SKM-1 treated with dmso at 0.1 percent for 144 hours (cell line): ENCODE data around the gene ZC3H10.
"Not testable (repeated sequence)": the region's sequence is repeated elsewhere in the genome, so short reads cannot be mapped to it uniquely, and the experiment has no call there.

Experiments used
- DNase-seq: peaks from one replicate; lab custom pipeline; 2025; ENCODE audit not compliant: unreplicated experiment; lab: John Stamatoyannopoulos, UW

The ZC3H10 gene

DNA sequence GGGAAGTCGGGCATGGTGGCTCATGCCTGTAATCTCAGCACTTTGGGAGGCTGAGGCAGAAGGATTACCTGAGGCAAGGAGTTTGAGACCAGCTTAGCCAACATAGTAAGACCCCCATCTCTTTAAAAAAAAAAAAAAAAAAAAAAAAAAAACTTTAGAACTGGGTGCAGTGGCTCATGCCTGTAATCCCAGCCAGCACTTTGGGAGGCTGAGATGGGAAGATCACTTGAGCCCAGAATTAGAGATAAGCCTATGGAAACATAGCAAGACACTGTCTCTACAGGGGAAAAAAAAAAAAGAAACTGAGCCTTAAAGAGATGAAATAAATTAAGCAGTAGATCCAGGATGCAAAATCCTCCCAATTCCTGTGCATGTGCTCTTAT is 15.4 kb upstream of the ZC3H10 start:
- no peak for DNase-seq

GRCh38 chr12:56103066-56103711 is 14.9 kb upstream of the ZC3H10 start:
- no peak for DNase-seq

DNA sequence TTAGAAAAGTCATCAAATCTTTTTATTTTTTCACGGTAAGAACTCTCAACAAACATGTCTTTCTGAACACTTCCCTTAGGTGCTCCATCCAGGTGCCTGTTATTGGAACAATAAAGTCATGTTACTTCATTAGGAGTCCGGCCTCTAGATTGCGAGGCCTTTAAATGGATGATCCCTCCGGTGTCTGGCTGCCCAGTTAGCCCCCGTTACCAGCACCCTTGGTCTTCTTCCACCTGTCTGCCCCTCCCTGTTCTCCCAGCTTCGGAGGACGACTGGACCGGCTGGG is 14.3 kb upstream of the ZC3H10 start:
- no peak for DNase-seq

- DNase-seq = peak; percentile 85
Measured at GRCh38 chr12:56104109-56104814, 13.8 kb upstream of the ZC3H10 start, which contains the start of gene PA2G4. TSS of gene PA2G4 (plus strand) at chr12:56104559. CDS start at chr12:56104738, 179 bp downstream.

GRCh38 chr12:56104815-56105608 is 13.1 kb upstream of the ZC3H10 start:
- peak; percentile 2 for DNase-seq

- DNase-seq = no peak
Measured at GRCh38 chr12:56105609-56105902, 12.5 kb upstream of the ZC3H10 start.

GRCh38 chr12:56107242-56107641 is 10.8 kb upstream of the ZC3H10 start:
- DNase-seq = no peak

GRCh38 chr12:56110571-56110970 is 7.5 kb upstream of the ZC3H10 start:
- no peak for DNase-seq

GRCh38 chr12:56114084-56114483 is 4.0 kb upstream of the ZC3H10 start:
- DNase-seq = no peak

DNA sequence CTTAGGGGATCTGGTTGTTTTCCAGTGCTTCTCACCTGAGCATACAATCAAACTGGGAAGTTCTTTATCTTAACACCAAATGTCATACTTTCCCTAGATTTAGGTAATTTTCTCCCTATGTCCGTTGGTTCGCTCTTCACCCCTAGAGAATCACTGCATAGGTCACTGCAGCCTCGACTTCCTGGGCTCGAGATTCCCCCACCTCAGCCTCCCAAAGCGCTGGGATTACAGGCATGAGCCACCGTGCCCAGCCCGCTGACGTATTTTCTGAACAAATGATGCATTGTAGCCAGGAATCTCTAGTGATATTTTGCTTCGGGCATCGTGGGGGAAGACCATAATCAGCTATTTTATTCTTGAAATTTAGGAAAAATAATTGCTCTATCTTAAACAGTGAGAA is 2.7 kb upstream of the ZC3H10 start:
- no peak for DNase-seq

DNA sequence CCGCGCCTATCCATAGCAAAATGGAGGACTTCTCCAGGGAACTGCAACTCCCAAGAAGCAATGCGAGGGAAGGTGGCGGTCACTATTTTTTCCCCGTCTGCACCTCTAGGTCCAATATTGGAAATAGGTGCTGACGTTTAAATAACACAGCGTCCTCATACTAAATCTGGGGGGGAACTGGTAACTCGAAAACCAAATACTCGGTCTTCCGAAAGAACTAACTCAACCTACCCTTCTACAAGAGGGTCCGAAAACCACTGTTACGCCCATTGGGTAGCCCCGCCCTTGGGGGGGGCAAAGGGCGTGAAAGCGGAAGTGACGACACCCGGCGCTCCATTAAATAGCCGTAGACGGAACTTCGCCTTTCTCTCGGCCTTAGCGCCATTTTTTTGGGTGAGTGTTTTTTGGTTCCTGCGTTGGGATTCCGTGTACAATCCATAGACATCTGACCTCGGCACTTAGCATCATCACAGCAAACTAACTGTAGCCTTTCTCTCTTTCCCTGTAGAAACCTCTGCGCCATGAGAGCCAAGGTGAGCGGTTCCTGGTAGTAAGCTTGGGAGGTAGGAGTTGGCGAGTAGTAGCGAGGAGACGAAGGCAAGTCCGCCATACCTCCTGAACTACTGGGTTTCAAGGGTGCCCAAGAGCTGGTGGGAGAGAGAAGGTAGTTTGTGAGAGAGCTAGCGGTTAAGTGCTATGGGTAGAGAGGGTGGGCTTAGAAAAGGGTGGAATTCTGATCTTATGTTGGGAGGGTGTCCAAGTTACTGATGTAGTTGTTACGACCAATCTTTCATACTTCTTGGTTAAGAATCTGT is 1.6 kb upstream of the ZC3H10 start, which contains the start of gene RPL41:
TSS of gene RPL41 (plus strand) at position 367 of the 815 bp plus-strand sequence.
- peak; percentile 68 for DNase-seq

DNA sequence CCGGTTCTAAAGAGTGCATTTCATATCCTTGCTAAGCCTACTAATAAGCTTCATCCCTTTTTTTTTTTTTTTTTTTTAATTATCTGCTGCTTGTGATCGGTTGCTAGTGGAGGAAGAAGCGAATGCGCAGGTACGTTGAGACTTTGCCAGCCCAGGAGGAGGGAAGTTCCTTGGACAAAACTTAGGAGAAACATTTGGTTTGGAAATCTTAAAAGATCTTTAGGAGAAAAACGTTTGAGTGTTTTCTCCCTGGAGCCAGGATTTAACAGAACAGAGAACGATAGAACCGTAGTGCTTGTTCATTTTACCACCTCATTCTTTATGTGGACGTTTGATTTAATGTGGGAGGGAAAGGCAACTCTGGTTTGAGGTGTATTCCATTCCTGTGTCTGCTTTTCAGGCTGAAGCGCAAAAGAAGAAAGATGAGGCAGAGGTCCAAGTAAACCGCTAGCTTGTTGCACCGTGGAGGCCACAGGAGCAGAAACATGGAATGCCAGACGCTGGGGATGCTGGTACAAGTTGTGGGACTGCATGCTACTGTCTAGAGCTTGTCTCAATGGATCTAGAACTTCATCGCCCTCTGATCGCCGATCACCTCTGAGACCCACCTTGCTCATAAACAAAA is 872 bp upstream of the ZC3H10 start:
- DNase-seq = not testable (repeated sequence)

DNA sequence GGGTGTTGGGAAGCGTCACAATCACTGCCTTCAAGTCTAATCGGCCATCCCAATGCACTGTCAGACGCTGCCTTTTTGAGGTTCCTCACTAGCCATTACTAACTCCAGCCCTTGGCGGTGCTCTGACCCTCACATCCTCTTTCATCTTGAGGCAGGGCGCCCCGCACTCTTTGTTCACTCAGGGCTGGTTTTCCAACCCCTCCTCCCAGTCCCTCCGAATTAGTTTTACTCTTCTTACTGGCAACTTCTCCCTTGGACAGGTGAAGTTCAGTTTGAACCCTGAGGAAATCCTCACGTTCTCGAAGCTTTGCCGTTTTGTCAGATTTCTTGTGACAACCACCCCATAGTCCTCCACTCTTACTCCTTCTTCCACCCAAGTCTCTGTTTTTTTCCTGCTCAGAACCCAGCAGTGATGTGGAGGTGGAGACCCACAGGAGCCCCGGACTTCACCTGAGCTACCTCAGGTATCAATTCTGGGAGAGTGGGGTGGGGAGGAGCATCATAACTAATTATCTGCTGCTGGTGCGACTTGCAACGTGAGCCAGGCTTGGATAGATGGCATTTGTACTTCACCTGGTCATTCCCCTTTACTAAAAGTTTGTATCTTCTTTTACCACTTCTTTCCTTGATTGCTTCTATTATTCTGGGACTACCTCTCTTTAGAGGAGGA is 757 bp downstream of the ZC3H10 start:
- DNase-seq = no peak

GRCh38 chr12:56119361-56119796 is 1.3 kb downstream of the ZC3H10 start:
- peak; percentile 34 for DNase-seq

DNA sequence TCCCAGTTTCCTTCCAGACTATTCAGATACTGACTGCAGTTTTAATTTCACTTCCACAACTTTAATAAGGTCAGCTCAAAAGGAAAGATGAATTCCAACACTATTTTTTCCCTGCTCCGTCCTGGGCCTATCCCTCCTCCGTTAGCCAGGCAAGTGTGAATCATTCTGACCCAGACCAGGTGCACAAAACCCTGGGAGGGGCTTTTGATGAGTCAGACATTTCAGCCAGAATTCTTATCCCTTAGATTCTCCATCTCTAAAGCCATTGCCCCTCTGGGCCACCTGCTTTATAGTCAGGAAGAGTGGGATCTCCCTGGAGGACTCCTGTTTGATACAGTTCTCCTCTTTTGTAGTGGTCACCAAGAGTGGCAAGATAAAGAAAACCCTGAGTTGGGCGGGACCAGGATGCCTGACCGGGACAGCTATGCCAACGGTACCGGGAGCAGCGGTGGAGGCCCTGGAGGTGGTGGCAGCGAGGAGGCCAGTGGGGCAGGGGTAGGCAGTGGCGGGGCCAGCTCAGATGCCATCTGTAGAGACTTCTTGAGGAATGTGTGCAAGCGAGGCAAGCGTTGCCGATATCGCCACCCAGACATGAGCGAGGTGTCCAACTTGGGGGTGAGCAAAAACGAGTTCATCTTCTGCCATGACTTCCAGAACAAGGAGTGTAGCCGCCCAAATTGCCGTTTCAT is 2.2 kb downstream of the ZC3H10 start:
- DNase-seq = no peak

DNA sequence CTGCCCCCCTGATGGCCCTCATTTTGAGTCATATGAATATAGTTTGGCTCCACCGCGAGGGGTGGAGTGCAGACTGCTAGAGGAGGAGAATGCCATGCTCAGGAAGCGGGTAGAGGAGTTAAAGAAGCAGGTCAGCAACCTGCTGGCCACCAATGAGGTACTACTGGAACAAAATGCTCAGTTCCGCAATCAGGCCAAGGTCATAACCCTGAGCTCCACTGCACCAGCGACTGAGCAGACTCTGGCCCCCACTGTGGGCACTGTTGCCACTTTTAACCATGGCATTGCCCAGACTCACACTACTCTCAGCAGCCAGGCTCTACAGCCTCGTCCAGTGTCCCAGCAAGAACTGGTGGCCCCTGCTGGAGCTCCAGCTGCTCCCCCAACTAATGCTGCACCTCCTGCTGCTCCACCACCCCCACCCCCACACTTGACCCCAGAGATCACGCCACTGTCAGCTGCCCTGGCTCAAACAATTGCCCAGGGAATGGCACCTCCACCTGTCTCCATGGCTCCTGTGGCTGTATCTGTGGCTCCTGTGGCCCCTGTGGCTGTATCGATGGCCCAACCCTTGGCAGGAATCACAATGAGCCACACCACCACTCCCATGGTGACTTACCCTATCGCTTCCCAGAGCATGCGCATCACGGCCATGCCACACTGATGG is 3.3 kb downstream of the ZC3H10 start:
- no peak for DNase-seq

DNA sequence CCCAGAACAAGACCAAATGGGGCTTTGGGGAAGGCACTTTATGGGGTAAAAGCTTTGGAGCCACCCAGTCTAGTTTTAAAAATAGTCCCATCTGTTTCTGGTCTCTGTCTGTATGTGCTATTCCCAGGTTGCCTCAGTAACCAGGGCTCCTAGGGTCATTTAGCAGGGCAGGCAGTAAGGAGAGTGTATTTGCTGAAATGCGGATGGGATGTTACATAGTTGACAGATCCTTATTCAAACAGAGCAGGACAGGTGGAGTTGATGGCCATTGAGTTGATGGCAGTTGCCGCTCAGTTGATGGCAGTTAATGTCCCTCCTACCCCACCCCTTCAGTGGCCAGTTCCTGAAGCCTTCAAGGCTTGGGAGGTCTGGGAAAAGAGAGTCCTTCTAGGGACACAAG is 4.6 kb downstream of the ZC3H10 start:
- DNase-seq = no peak

DNA sequence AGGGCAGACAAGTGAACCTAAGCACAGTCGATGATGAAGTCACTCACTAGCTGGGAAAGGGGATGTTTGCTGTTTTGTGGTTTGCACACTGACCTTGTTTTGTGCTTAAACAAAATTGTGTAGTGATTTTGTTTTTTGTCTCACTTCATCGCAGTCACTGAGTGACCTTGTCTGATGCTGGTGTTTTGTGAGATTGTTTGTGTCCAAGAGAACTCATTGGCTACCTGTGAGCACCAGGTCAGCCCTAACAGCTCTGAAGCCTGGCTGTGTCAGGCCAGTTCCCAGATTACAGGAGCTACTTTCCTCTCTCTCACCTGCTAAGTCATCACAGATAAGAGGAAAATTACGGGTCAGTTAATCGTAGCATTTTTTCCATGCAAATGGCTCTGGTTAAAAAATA is 6.1 kb downstream of the ZC3H10 start:
- no peak for DNase-seq

DNA sequence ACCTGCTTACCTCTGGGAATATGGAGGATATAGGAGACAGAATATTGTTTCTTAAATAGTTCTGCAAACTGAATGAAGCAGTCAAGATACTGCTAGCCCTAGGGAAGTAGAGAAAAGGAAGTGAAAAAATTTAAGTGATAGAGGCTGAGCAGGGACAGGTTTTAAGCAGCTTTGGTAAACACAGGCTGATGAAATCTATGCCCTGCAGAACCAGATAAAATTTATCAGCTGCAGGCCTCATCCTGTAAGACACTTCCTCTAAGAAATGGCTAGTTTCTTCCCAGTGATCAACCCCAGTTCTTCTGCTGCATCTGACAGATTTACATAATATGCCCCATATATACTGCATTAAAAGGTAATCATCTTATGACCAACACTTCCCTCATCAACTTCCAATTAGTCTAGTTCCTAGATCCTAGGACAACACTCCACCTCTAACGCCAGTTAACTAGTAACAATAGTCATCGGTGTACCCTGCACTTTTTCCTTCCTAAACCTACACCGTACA is 8.7 kb downstream of the ZC3H10 start:
- peak; percentile 64 for DNase-seq
